K562 (cell line): ENCODE results near the gene EXOG. TPM values are rescaled to one million over a fixed set of nuclear protein-coding genes. Genes with fewer than 3 reads are reported as not detected.

Source experiments
- ARHGAP35 ChIP-seq: fragments of 450-650 bp; IDR thresholded peaks from 2 replicates; pipeline ENCODE4 v1.6.1; 2018; ENCODE audit not compliant: partially characterized antibody
- ASH1L ChIP-seq: fragments of 450-650 bp; IDR thresholded peaks from 2 replicates; pipeline ENCODE4 v1.6.1; 2018; ENCODE audit warnings: borderline replicate concordance, mild to moderate bottlenecking, low read depth; ENCODE audit not compliant: partially characterized antibody
- FOXJ2 ChIP-seq: fragments of 200-800 bp; sonication (Bioruptor generic); IDR thresholded peaks from 2 replicates; pipeline ENCODE4 v1.6.1; 2016; ENCODE audit warnings: missing genetic modification characterization, missing compliant biosample characterization
- FOXM1 ChIP-seq, 2 experiments: fragments of 450-650 bp in 1 of 2; sonication (generic) in 1 of 2; formaldehyde crosslinking in 1 of 2; IDR thresholded peaks; 2 replicates each; pipeline versions ENCODE4 v1.6.1 to v1.9.0; 2017 to 2022; ENCODE audit warnings: low read depth in 2 of 2, mild to moderate bottlenecking in 2 of 2, missing genetic modification reagents in 1 of 2, moderate library complexity in 1 of 2
- IRF2 ChIP-seq: sonication (generic); formaldehyde crosslinking; IDR thresholded peaks from 2 replicates; pipeline ENCODE4 v1.8.1; 2022; ENCODE audit warnings: mild to moderate bottlenecking, missing genetic modification reagents
- JUNB ChIP-seq: fragments of 450-650 bp; formaldehyde crosslinking; conservative IDR thresholded peaks from 2 replicates; pipeline ENCODE4 v1.4.0; 2020; ENCODE audit warnings: mild to moderate bottlenecking
- MIER1 ChIP-seq: fragments of 450-650 bp; IDR thresholded peaks from 2 replicates; pipeline ENCODE4 v1.6.1; 2016; ENCODE audit warnings: antibody characterized with exemption, mild to moderate bottlenecking, low read depth
- SNRNP70 ChIP-seq: fragments of 200-400 bp; formaldehyde crosslinking; optimal IDR thresholded peaks from 2 replicates; pipeline ENCODE3; 2017; ENCODE audit warnings: low read depth, low read length
- XRCC3 ChIP-seq: fragments of 450-650 bp; IDR thresholded peaks from 2 replicates; pipeline ENCODE4 v1.6.1; 2017; ENCODE audit warnings: mild to moderate bottlenecking, moderate library complexity
- ZNF224 ChIP-seq: sonication (generic); formaldehyde crosslinking; IDR thresholded peaks from 2 replicates; pipeline ENCODE4 v1.8.0; 2022; ENCODE audit warnings: mild to moderate bottlenecking, missing genetic modification reagents
- ZNF263 ChIP-seq: sonication (generic); formaldehyde crosslinking; IDR thresholded peaks from 2 replicates; pipeline ENCODE4 v1.8.0; 2022; ENCODE audit warnings: mild to moderate bottlenecking, missing genetic modification reagents, borderline replicate concordance
- polyA plus RNA-seq, 8 experiments: library from polyadenylated mRNA; depleted of rRNA in 4 of 8; stranded (reverse) in 5 of 8; unstranded in 3 of 8; fragments of >200 nt; fragmentation: Nextera tagmentation in 2 of 8; fragmentation: Illumina TruSeq in 1 of 8; extraction: Ambion mirVana in 2 of 8; extraction: Trizol in 1 of 8; gene quantifications; 2 replicates each; pipeline versions ENCODE4 v1.2.1 to v1.2.3, GENCODE V29; 2011 to 2014; ENCODE audit warnings: inconsistent platforms in 1 of 8, missing spikeins in 1 of 8
- total RNA-seq, 7 experiments: library from RNA; depleted of rRNA in 6 of 7; stranded (reverse); fragments of >200 nt in 6 of 7; fragmentation: Illumina TruSeq in 2 of 7; extraction: Trizol in 2 of 7; gene quantifications; 2 replicates each; pipeline versions ENCODE4 v1.2.1 to v1.2.3, GENCODE V29; 2011 to 2021; ENCODE audit warnings: low replicate concordance in 1 of 7
- TF ChIP-seq, protein P1 (sequence below): sonication (generic); formaldehyde crosslinking; IDR thresholded peaks from 2 replicates; pipeline ENCODE4 v1.8.0; 2023; ENCODE audit warnings: missing genetic modification reagents, mild to moderate bottlenecking, borderline replicate concordance
- TF ChIP-seq, protein P2 (sequence below): fragments of 450-650 bp; formaldehyde crosslinking; IDR thresholded peaks from 2 replicates; pipeline ENCODE4 v1.4.0; 2020; ENCODE audit warnings: mild to moderate bottlenecking, moderate library complexity
- TF ChIP-seq, protein P3 (sequence below): fragments of 250-450 bp; sonication (Bioruptor Pico); IDR thresholded peaks from 2 replicates; pipeline ENCODE4 v1.5.0; 2020; ENCODE audit warnings: mild to moderate bottlenecking
- TF ChIP-seq, protein P4 (sequence below): fragments of 250-450 bp; sonication (Bioruptor Pico); IDR thresholded peaks from 2 replicates; pipeline ENCODE4 v1.4.0; 2020; ENCODE audit warnings: borderline replicate concordance

Gene EXOG
- total and polyA plus RNA-seq, 9 of the 15 experiments (the other 6 are each of a cell fraction or from before 2014, with no cell fraction given): 10.8 to 21.7 (median 14.8) TPM

DNA sequence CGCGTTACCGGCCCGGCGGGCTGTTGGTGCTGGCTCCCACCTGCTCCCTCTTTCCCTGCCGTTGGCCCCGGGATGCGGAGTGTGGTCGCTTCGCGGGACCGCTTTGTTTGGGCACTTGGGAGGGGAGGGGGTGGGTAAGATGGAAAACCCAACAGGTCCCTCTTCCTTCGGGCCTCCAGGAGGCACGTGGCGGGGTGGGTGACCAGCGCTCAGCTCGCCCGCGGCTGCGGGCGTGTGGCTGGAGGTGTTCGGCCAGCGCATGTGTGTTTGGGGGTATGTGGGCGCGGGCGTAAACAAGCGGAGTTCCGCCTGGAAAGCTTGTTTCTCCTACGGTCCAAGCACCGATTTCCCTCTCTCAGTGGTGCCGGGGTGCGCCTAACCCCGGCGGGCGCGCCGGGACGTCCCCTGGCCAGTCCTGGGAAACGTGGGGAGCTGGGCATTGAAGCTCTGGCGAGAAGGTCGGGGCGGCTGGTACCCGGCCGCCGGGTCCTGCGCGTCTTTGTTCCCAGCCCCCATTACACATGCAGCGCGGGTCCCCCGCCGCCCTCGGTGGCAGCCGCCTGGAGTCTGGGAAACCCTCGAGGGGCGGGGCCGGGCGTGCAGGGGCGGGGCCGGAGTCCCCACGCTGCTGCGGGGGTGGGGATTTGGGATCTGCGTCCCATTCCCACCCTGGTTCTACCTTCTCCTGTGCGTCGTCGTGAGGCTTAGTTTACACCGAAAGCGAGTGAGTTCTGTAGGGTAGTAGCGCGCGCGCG is 41.1 kb upstream of the EXOG start (continued):
- no peak for TF ChIP-seq ZNF263 (CRISPR knock-in tag)
- TF ChIP-seq MIER1: no peak
- TF ChIP-seq ASH1L: no peak
- TF ChIP-seq, protein P1, sequence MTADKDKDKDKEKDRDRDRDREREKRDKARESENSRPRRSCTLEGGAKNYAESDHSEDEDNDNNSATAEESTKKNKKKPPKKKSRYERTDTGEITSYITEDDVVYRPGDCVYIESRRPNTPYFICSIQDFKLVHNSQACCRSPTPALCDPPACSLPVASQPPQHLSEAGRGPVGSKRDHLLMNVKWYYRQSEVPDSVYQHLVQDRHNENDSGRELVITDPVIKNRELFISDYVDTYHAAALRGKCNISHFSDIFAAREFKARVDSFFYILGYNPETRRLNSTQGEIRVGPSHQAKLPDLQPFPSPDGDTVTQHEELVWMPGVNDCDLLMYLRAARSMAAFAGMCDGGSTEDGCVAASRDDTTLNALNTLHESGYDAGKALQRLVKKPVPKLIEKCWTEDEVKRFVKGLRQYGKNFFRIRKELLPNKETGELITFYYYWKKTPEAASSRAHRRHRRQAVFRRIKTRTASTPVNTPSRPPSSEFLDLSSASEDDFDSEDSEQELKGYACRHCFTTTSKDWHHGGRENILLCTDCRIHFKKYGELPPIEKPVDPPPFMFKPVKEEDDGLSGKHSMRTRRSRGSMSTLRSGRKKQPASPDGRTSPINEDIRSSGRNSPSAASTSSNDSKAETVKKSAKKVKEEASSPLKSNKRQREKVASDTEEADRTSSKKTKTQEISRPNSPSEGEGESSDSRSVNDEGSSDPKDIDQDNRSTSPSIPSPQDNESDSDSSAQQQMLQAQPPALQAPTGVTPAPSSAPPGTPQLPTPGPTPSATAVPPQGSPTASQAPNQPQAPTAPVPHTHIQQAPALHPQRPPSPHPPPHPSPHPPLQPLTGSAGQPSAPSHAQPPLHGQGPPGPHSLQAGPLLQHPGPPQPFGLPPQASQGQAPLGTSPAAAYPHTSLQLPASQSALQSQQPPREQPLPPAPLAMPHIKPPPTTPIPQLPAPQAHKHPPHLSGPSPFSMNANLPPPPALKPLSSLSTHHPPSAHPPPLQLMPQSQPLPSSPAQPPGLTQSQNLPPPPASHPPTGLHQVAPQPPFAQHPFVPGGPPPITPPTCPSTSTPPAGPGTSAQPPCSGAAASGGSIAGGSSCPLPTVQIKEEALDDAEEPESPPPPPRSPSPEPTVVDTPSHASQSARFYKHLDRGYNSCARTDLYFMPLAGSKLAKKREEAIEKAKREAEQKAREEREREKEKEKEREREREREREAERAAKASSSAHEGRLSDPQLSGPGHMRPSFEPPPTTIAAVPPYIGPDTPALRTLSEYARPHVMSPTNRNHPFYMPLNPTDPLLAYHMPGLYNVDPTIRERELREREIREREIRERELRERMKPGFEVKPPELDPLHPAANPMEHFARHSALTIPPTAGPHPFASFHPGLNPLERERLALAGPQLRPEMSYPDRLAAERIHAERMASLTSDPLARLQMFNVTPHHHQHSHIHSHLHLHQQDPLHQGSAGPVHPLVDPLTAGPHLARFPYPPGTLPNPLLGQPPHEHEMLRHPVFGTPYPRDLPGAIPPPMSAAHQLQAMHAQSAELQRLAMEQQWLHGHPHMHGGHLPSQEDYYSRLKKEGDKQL (CRISPR knock-in tag): no peak
- TF ChIP-seq, protein P2, sequence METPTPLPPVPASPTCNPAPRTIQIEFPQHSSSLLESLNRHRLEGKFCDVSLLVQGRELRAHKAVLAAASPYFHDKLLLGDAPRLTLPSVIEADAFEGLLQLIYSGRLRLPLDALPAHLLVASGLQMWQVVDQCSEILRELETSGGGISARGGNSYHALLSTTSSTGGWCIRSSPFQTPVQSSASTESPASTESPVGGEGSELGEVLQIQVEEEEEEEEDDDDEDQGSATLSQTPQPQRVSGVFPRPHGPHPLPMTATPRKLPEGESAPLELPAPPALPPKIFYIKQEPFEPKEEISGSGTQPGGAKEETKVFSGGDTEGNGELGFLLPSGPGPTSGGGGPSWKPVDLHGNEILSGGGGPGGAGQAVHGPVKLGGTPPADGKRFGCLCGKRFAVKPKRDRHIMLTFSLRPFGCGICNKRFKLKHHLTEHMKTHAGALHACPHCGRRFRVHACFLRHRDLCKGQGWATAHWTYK (CRISPR knock-in tag): no peak
- no peak for TF ChIP-seq FOXJ2 (tag)
- TF ChIP-seq IRF2: no peak
- TF ChIP-seq XRCC3: no peak
- no peak for TF ChIP-seq FOXM1 (IDR thresholded peaks at IDR 0.05; ENCODE audit: low read depth)
- no peak for TF ChIP-seq FOXM1 (CRISPR knock-in tag; IDR thresholded peaks at IDR 0.05; ENCODE audit: low read depth)
- TF ChIP-seq, protein P3, sequence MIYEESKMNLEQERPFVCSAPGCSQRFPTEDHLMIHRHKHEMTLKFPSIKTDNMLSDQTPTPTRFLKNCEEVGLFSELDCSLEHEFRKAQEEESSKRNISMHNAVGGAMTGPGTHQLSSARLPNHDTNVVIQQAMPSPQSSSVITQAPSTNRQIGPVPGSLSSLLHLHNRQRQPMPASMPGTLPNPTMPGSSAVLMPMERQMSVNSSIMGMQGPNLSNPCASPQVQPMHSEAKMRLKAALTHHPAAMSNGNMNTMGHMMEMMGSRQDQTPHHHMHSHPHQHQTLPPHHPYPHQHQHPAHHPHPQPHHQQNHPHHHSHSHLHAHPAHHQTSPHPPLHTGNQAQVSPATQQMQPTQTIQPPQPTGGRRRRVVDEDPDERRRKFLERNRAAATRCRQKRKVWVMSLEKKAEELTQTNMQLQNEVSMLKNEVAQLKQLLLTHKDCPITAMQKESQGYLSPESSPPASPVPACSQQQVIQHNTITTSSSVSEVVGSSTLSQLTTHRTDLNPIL (CRISPR knock-in tag): no peak
- TF ChIP-seq, protein P4, sequence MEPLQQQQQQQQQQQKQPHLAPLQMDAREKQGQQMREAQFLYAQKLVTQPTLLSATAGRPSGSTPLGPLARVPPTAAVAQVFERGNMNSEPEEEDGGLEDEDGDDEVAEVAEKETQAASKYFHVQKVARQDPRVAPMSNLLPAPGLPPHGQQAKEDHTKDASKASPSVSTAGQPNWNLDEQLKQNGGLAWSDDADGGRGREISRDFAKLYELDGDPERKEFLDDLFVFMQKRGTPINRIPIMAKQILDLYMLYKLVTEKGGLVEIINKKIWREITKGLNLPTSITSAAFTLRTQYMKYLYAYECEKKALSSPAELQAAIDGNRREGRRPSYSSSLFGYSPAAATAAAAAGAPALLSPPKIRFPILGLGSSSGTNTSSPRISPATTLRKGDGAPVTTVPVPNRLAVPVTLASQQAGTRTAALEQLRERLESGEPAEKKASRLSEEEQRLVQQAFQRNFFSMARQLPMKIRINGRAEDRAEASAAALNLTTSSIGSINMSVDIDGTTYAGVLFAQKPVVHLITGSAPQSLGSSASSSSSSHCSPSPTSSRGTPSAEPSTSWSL: no peak
- no peak for TF ChIP-seq ARHGAP35
- no peak for TF ChIP-seq ZNF224 (CRISPR knock-in tag)
- no peak for TF ChIP-seq SNRNP70
- TF ChIP-seq JUNB: no peak
